Keratinocyte (primary cell): Measurements from ENCODE around the gene LRRC27. TPM values are rescaled to one million over a fixed set of nuclear protein-coding genes. Genes with fewer than 3 reads are reported as not detected.

Experiments used
- DNase-seq: peaks from one replicate; pipeline ENCODE4 v3.0.0-alpha.2; 2011; ENCODE audit warnings: low read depth, missing footprints, low spot score
- FAIRE-seq: peaks from 2 replicates; lab custom pipeline; 2011; peaks lifted over from hg19 to GRCh38; lab: Jason Lieb, UNC
- H2AFZ ChIP-seq: 2 replicates; pipeline ENCODE4 v1.6.0; 2012; ENCODE audit warnings: low read length, control low read depth, inconsistent platforms; ENCODE audit not compliant: control insufficient read depth
- H3K27ac ChIP-seq: 2 replicates; pipeline ENCODE4 v1.5.1; 2011; ENCODE audit warnings: low read length; ENCODE audit not compliant: control insufficient read depth, insufficient read depth
- H3K27me3 ChIP-seq: 3 replicates; pipeline ENCODE4 v1.6.0; 2011; ENCODE audit warnings: low read length; ENCODE audit not compliant: control insufficient read depth, insufficient read depth; ENCODE audit errors: extremely low read depth
- H3K36me3 ChIP-seq, 2 experiments: 2 replicates in 1 of 2; 3 replicates in 1 of 2; pipeline ENCODE4 v1.5.1; 2011; ENCODE audit warnings: low read length in 2 of 2, mild to moderate bottlenecking in 1 of 2; ENCODE audit not compliant: control insufficient read depth in 2 of 2, insufficient read depth in 2 of 2; ENCODE audit errors: extremely low read depth in 1 of 2
- H3K4me1 ChIP-seq: 3 replicates; pipeline ENCODE4 v1.5.1; 2011; ENCODE audit warnings: low read length; ENCODE audit not compliant: control insufficient read depth, insufficient read depth; ENCODE audit errors: extremely low read depth
- H3K4me2 ChIP-seq: 3 replicates; pipeline ENCODE4 v1.6.0; 2011; ENCODE audit warnings: low read depth, low read length; ENCODE audit not compliant: control insufficient read depth, insufficient read depth; ENCODE audit errors: extremely low read depth
- H3K4me3 ChIP-seq, 3 experiments: fragments of 200-600 bp in 1 of 3; sonication (generic) in 1 of 3; 2 replicates in 2 of 3; 3 replicates in 1 of 3; pipeline ENCODE4 v1.5.1; 2011 to 2016; ENCODE audit warnings: low read length in 3 of 3, mild to moderate bottlenecking in 3 of 3, control low read depth in 2 of 3, inconsistent platforms in 1 of 3, low read depth in 1 of 3, mixed read lengths in 1 of 3, mixed run types in 1 of 3, moderate library complexity in 1 of 3; ENCODE audit not compliant: control insufficient read depth in 2 of 3, insufficient read depth in 2 of 3; ENCODE audit errors: extremely low read depth in 1 of 3
- H3K79me2 ChIP-seq: 2 replicates; pipeline ENCODE4 v1.6.0; 2012; ENCODE audit warnings: low read length; ENCODE audit not compliant: control insufficient read depth, insufficient read depth
- H3K9ac ChIP-seq: 3 replicates; pipeline ENCODE4 v1.6.0; 2011; ENCODE audit warnings: low read length; ENCODE audit not compliant: control insufficient read depth, insufficient read depth; ENCODE audit errors: extremely low read depth
- H3K9me1 ChIP-seq: 3 replicates; pipeline ENCODE4 v1.6.0; 2011; ENCODE audit warnings: low read length; ENCODE audit not compliant: control insufficient read depth, insufficient read depth; ENCODE audit errors: extremely low read depth
- H3K9me3 ChIP-seq: 2 replicates; pipeline ENCODE4 v1.5.1; 2012; ENCODE audit warnings: low read depth, low read length; ENCODE audit not compliant: control insufficient read depth
- H4K20me1 ChIP-seq: 3 replicates; pipeline ENCODE4 v1.6.0; 2011; ENCODE audit warnings: low read length; ENCODE audit not compliant: control insufficient read depth, insufficient read depth; ENCODE audit errors: extremely low read depth
- CTCF ChIP-seq, 3 experiments: IDR thresholded peaks in 1 of 3; conservative IDR thresholded peaks in 1 of 3; optimal IDR thresholded peaks in 1 of 3; 2 replicates in 2 of 3; 3 replicates in 1 of 3; pipeline versions ENCODE3 to v1.5.1; 2011; ENCODE audit warnings: low read length in 3 of 3, mild to moderate bottlenecking in 3 of 3, moderate library complexity in 2 of 3, control low read depth in 1 of 3, inconsistent platforms in 1 of 3; ENCODE audit not compliant: insufficient read depth in 2 of 3; ENCODE audit errors: extremely low read depth in 1 of 3
- EZH2 ChIP-seq: IDR thresholded peaks from one replicate; pipeline ENCODE4 v1.6.1; 2012; ENCODE audit warnings: inconsistent platforms, mild to moderate bottlenecking, low read length, moderate library complexity
- dilution Hi-C: fragments of 300-500 bp; cut with MboI; formaldehyde crosslinking; loops from one replicate; pipeline ENCODE4 v1.7.0; 2020; ENCODE audit warnings: low sequenced_read_pairs; ENCODE audit not compliant: extremely low pct_ligation_motif_present
- polyA plus RNA-seq, 5 experiments: library from polyadenylated mRNA; depleted of rRNA in 3 of 5; stranded (reverse) in 3 of 5; stranded (forward) in 1 of 5; unstranded in 1 of 5; fragments of >200 nt; gene quantifications; 1 replicate in 1 of 5; 2 replicates in 3 of 5; 3 replicates in 1 of 5; pipeline versions ENCODE4 v1.2.1 to v1.2.3, GENCODE V29; 2011 to 2012; ENCODE audit warnings: missing spikeins in 2 of 5, low read depth in 1 of 5, low replicate concordance in 1 of 5

The LRRC27 gene
- polyA plus RNA-seq, 1 donor (not counting 4 experiments of a cell fraction or from before 2014, with no cell fraction given) = 3.0 TPM

- TF ChIP-seq EZH2 (no peak), CTCF (optimal IDR thresholded peaks at IDR 0.05 in 1 of 3, IDR thresholded peaks at IDR 0.05 in 1 of 3, conservative IDR thresholded peaks at IDR 0.05 in 1 of 3; ENCODE audit: extremely low read depth in 1 of 3, insufficient read depth in 2 of 3, low read length in 3 of 3) (no peak)
- DNase-seq (no peak), FAIRE-seq (no peak)
- Histone ChIP-seq H3K4me1 (no peaks in the 10 kb centered on the region), H3K4me3 (no peak overlapping the region), H3K27me3 (peaks cover 44% of the 10 kb centered on the region), H3K4me2 (no peak overlapping the region), H3K79me2 (no peaks in the 10 kb centered on the region), H3K9ac (no peak overlapping the region), H3K9me1 (no peaks in the 10 kb centered on the region), H3K36me3 (no peaks in the 10 kb centered on the region), H2AFZ (no peak overlapping the region), H3K9me3 (peaks cover 2% of the 10 kb centered on the region), H4K20me1 (no peaks in the 10 kb centered on the region), H3K27ac (no peak overlapping the region)
- dilution Hi-C loops = no loop called here
Measured at GRCh38 chr10:132310701-132311337, 21.2 kb upstream of the LRRC27 start.

GRCh38 chr10:132311338-132311939 is 20.6 kb upstream of the LRRC27 start:
- Histone ChIP-seq H3K79me2 (no peaks in the 10 kb centered on the region), H2AFZ (no peak overlapping the region), H3K27me3 (peaks cover 38% of the 10 kb centered on the region), H3K9me1 (no peaks in the 10 kb centered on the region), H3K4me1 (no peaks in the 10 kb centered on the region), H3K4me3 (no peak overlapping the region), H3K4me2 (no peak overlapping the region), H3K9ac (no peak overlapping the region), H3K27ac (no peak overlapping the region), H4K20me1 (no peaks in the 10 kb centered on the region), H3K9me3 (peaks cover 2% of the 10 kb centered on the region), H3K36me3 (no peaks in the 10 kb centered on the region)
- DNase-seq = no peak
- dilution Hi-C loops = no loop called here
- TF ChIP-seq CTCF (optimal IDR thresholded peaks at IDR 0.05 in 1 of 3, IDR thresholded peaks at IDR 0.05 in 1 of 3, conservative IDR thresholded peaks at IDR 0.05 in 1 of 3; ENCODE audit: extremely low read depth in 1 of 3, insufficient read depth in 2 of 3, low read length in 3 of 3) (no peak), EZH2 (no peak)
- no peak for FAIRE-seq
